ENCODE measurements around the gene ADM2. TPM values are rescaled to one million over a fixed set of nuclear protein-coding genes. Genes with fewer than 3 reads are reported as not detected.

Gene ADM2
- total RNA-seq, 1 donor from 2014 or later = 3.7 TPM

- H3K27me3 ChIP-seq (ENCODE audit: control insufficient read depth, insufficient read depth, low read length) = no peaks in the 10 kb centered on the region
- DNase-seq (ENCODE audit: low read depth) = peak; percentile 59
- peaks cover 2% of the 10 kb centered on the region for H3K36me3 ChIP-seq (ENCODE audit: control insufficient read depth, insufficient read depth, low read length)
- peak; percentile 80 for TF ChIP-seq CTCF (IDR thresholded peaks at IDR 0.05; ENCODE audit: insufficient read depth, low read length, severe bottlenecking)
- no peak overlapping the region for H3K4me3 ChIP-seq (ENCODE audit: low read depth, low read length)
- peak; percentile 92 for FAIRE-seq
Observed at GRCh38 chr22:50498322-50498890, 17.1 kb downstream of the ADM2 start.

GRCh38 chr22:50500452-50500851, 19.1 kb downstream of the ADM2 start:
- FAIRE-seq (no peak), DNase-seq (ENCODE audit: low read depth) (no peak)
- Histone ChIP-seq H3K4me3 (ENCODE audit: low read depth, low read length) (no peak overlapping the region), H3K36me3 (ENCODE audit: control insufficient read depth, insufficient read depth, low read length) (peaks cover 10% of the 10 kb centered on the region), H3K27me3 (ENCODE audit: control insufficient read depth, insufficient read depth, low read length) (no peaks in the 10 kb centered on the region)
- no peak for TF ChIP-seq CTCF (IDR thresholded peaks at IDR 0.05; ENCODE audit: insufficient read depth, low read length, severe bottlenecking)

- Histone ChIP-seq H3K36me3 (ENCODE audit: control insufficient read depth, insufficient read depth, low read length) (peaks cover 15% of the 10 kb centered on the region), H3K4me3 (ENCODE audit: low read depth, low read length) (no peak overlapping the region), H3K27me3 (ENCODE audit: control insufficient read depth, insufficient read depth, low read length) (no peaks in the 10 kb centered on the region)
- DNase-seq (ENCODE audit: low read depth) (no peak), FAIRE-seq (no peak)
- TF ChIP-seq CTCF (IDR thresholded peaks at IDR 0.05; ENCODE audit: insufficient read depth, low read length, severe bottlenecking) = no peak
Observed at GRCh38 chr22:50502096-50502495, 20.8 kb downstream of the ADM2 start.

GRCh38 chr22:50502628-50503474, 21.5 kb downstream of the ADM2 start:
- no peaks in the 10 kb centered on the region for H3K27me3 ChIP-seq (ENCODE audit: control insufficient read depth, insufficient read depth, low read length)
- peaks cover 15% of the 10 kb centered on the region for H3K36me3 ChIP-seq (ENCODE audit: control insufficient read depth, insufficient read depth, low read length)
- DNase-seq (ENCODE audit: low read depth) (no peak), FAIRE-seq (no peak)
- no peak overlapping the region for H3K4me3 ChIP-seq (ENCODE audit: low read depth, low read length)
- no peak for TF ChIP-seq CTCF (IDR thresholded peaks at IDR 0.05; ENCODE audit: insufficient read depth, low read length, severe bottlenecking)

GRCh38 chr22:50503475-50504145, 22.3 kb downstream of the ADM2 start:
- Histone ChIP-seq H3K27me3 (ENCODE audit: control insufficient read depth, insufficient read depth, low read length) (no peaks in the 10 kb centered on the region), H3K36me3 (ENCODE audit: control insufficient read depth, insufficient read depth, low read length) (peaks cover 15% of the 10 kb centered on the region), H3K4me3 (ENCODE audit: low read depth, low read length) (no peak overlapping the region)
- no peak for DNase-seq (ENCODE audit: low read depth)
- no peak for FAIRE-seq
- TF ChIP-seq CTCF (IDR thresholded peaks at IDR 0.05; ENCODE audit: insufficient read depth, low read length, severe bottlenecking) = peak; percentile 16
